HEK293 (cell line): ENCODE measurements around the gene UQCRFS1.
A peak's percentile ranks its signal among the peaks of the same experiment; 100 is the strongest.

Experiments
- CTCF ChIA-PET: fragments of 350-600 bp; formaldehyde crosslinking; extraction: SDS; loops from one replicate; lab custom pipeline; 2021; ENCODE audit warnings: antibody characterized with exemption; lab: Yijun Ruan, JAX
- POLR2A ChIA-PET: fragments of 300-600 bp; formaldehyde crosslinking; extraction: SDS; loops from one replicate; lab custom pipeline; 2020; ENCODE audit warnings: antibody characterized with exemption, inconsistent platforms; lab: Yijun Ruan, JAX
- H3K27ac ChIP-seq: fragments of 200-500 bp; sonication (Bioruptor generic); 2 replicates; pipeline ENCODE4 v1.5.1; 2014; ENCODE audit warnings: low read depth, low read length, control low read depth, inconsistent platforms; ENCODE audit errors: extremely low read depth
- H3K36me3 ChIP-seq, 2 experiments: fragments of 200-500 bp in 1 of 2; sonication (Bioruptor generic) in 1 of 2; 1 replicate in 1 of 2; 2 replicates in 1 of 2; pipeline ENCODE4 v1.5.1; 2014 to 2017; ENCODE audit warnings: inconsistent platforms in 2 of 2, low read length in 2 of 2; ENCODE audit not compliant: control insufficient read depth in 2 of 2, insufficient read depth in 1 of 2
- H3K4me1 ChIP-seq: fragments of 200-500 bp; sonication (Bioruptor generic); 2 replicates; pipeline ENCODE4 v1.5.1; 2014; ENCODE audit warnings: mild to moderate bottlenecking, low read length, inconsistent platforms; ENCODE audit not compliant: control insufficient read depth, insufficient read depth
- H3K4me3 ChIP-seq: 2 replicates; pipeline ENCODE4 v1.5.1; 2011; ENCODE audit warnings: low read depth, mild to moderate bottlenecking, control low read depth, low read length, moderate library complexity
- H3K9me3 ChIP-seq: fragments of 200-500 bp; sonication (Bioruptor generic); 2 replicates; pipeline ENCODE4 v1.5.1; 2014; ENCODE audit warnings: low read depth, low read length, inconsistent platforms; ENCODE audit not compliant: control insufficient read depth, insufficient read depth
- ATF2 ChIP-seq: fragments of 450-650 bp; formaldehyde crosslinking; IDR thresholded peaks from 2 replicates; pipeline ENCODE4 v1.5.1; 2016; ENCODE audit warnings: missing biosample characterization, missing genetic modification characterization, low read depth
- CTCF ChIP-seq: fragments of 450-650 bp; formaldehyde crosslinking; IDR thresholded peaks from 2 replicates; pipeline ENCODE4 v1.5.1; 2016; ENCODE audit warnings: missing biosample characterization, missing genetic modification characterization
- GFI1B ChIP-seq: fragments of 450-650 bp; formaldehyde crosslinking; IDR thresholded peaks from 2 replicates; pipeline ENCODE4 v1.5.1; 2016; ENCODE audit warnings: missing biosample characterization, missing genetic modification characterization
- GLI4 ChIP-seq: fragments of 450-650 bp; formaldehyde crosslinking; IDR thresholded peaks from 2 replicates; pipeline ENCODE4 v1.5.1; 2016; ENCODE audit warnings: missing biosample characterization, missing genetic modification characterization
- HOXA7 ChIP-seq: sonication (generic); formaldehyde crosslinking; IDR thresholded peaks from 2 replicates; pipeline ENCODE4 v1.8.1; 2022; ENCODE audit warnings: missing genetic modification reagents, borderline replicate concordance
- IKZF3 ChIP-seq: fragments of 450-650 bp; IDR thresholded peaks from 2 replicates; pipeline ENCODE4 v1.5.0; 2018; ENCODE audit warnings: missing biosample characterization, mild to moderate bottlenecking, missing genetic modification characterization, moderate library complexity
- REST ChIP-seq: fragments of 450-650 bp; formaldehyde crosslinking; IDR thresholded peaks from 2 replicates; pipeline ENCODE4 v1.5.1; 2016; ENCODE audit warnings: missing biosample characterization, missing genetic modification characterization
- SCRT2 ChIP-seq: fragments of 450-650 bp; formaldehyde crosslinking; IDR thresholded peaks from 2 replicates; pipeline ENCODE4 v1.5.1; 2016; ENCODE audit warnings: missing biosample characterization, missing genetic modification characterization
- ZNF274 ChIP-seq, 2 experiments: fragments of 200-500 bp in 1 of 2; fragments of 450-650 bp in 1 of 2; sonication (Bioruptor generic) in 1 of 2; formaldehyde crosslinking in 1 of 2; IDR thresholded peaks; 2 replicates each; pipeline versions ENCODE4 v1.5.1 to v1.6.1; 2014 to 2016; ENCODE audit warnings: borderline replicate concordance in 1 of 2, inconsistent platforms in 1 of 2, low read length in 1 of 2, missing biosample characterization in 1 of 2, missing genetic modification characterization in 1 of 2
- ZNF37A ChIP-seq: fragments of 450-650 bp; IDR thresholded peaks from 2 replicates; pipeline ENCODE4 v1.5.1; 2018; ENCODE audit warnings: missing biosample characterization, missing genetic modification characterization
- ZNF518A ChIP-seq: fragments of 450-650 bp; formaldehyde crosslinking; conservative IDR thresholded peaks from 2 replicates; pipeline ENCODE4 v1.5.1; 2016; ENCODE audit warnings: low read depth, missing biosample characterization, missing genetic modification characterization
- ZNF645 ChIP-seq: fragments of 450-650 bp; formaldehyde crosslinking; IDR thresholded peaks from 2 replicates; pipeline ENCODE4; 2016; ENCODE audit warnings: missing biosample characterization, missing genetic modification characterization
- ZNF654 ChIP-seq: fragments of 450-650 bp; formaldehyde crosslinking; IDR thresholded peaks from 2 replicates; pipeline ENCODE4 v1.5.1; 2016; ENCODE audit warnings: low read depth, missing biosample characterization, missing genetic modification characterization
- ZNF664 ChIP-seq: fragments of 450-650 bp; formaldehyde crosslinking; IDR thresholded peaks from 2 replicates; pipeline ENCODE4 v1.5.1; 2016; ENCODE audit warnings: missing biosample characterization, missing genetic modification characterization
- ZNF707 ChIP-seq: fragments of 450-650 bp; formaldehyde crosslinking; IDR thresholded peaks from 2 replicates; pipeline ENCODE4 v1.5.1; 2016; ENCODE audit warnings: missing biosample characterization, missing genetic modification characterization

UQCRFS1 gene

GRCh38 chr19:29212648-29213573 lies at the start of gene UQCRFS1 (continued):
- TF ChIP-seq ZNF707 = no peak
- TF ChIP-seq ZNF645 (tag by site-specific recombination) = no peak
- TF ChIP-seq GLI4 (tag by site-specific recombination) = no peak
- TF ChIP-seq GFI1B (tag by site-specific recombination) = no peak
- no peak for TF ChIP-seq IKZF3 (tag by site-specific recombination)

- H3K4me3 ChIP-seq = no peak overlapping the region
- H3K9me3 ChIP-seq = peaks cover 2% of the 10 kb centered on the region; the same call in 1 of the 2 replicates
- H3K36me3 ChIP-seq = no peaks in the 10 kb centered on the region
- no peak overlapping the region for H3K27ac ChIP-seq
- TF ChIP-seq HOXA7 (CRISPR knock-in tag) (no peak), ZNF664 (peak; percentile 63; the same call in 1 of the 2 replicates), ATF2 (tag by site-specific recombination) (peak; percentile 90), ZNF37A (tag by site-specific recombination) (no peak)
- ChIA-PET POLR2A (no interaction called here), CTCF (interaction anchor here (0.6 to 6.6 kb wide), 15 partner anchors 9 to 1289 kb away, joined by 3 to 60 read pairs (median 6); no protein-coding TSS in a partner anchor)
- H3K4me1 ChIP-seq = no peaks in the 10 kb centered on the region
Observed at GRCh38 chr19:29262085-29262484, 49.1 kb upstream of the UQCRFS1 start.

- Histone ChIP-seq H3K36me3 (no peaks in the 10 kb centered on the region), H3K9me3 (peaks cover 2% of the 10 kb centered on the region; the same call in 1 of the 2 replicates), H3K4me1 (no peaks in the 10 kb centered on the region), H3K4me3 (no peak overlapping the region), H3K27ac (no peak overlapping the region)
- POLR2A ChIA-PET = no interaction called here
- CTCF ChIA-PET = interaction anchor here (0.5 to 6.6 kb wide), 41 partner anchors 8 to 836 kb away, joined by 3 to 60 read pairs (median 4); no protein-coding TSS in a partner anchor
- TF ChIP-seq SCRT2 (tag by site-specific recombination) = 0 out of 2 replicates have a peak, but pooled peaks have one; percentile 14
- TF ChIP-seq CTCF (tag by site-specific recombination) = peak; percentile 45; the same call in 1 of the 2 replicates
- no peak for TF ChIP-seq ZNF518A
- no peak for TF ChIP-seq REST (tag by site-specific recombination)
- TF ChIP-seq ZNF274 (IDR thresholded peaks at IDR 0.05; ENCODE audit: low read length) = no peak
- TF ChIP-seq ZNF274 (tag by site-specific recombination; IDR thresholded peaks at IDR 0.05; ENCODE audit: borderline replicate concordance) = peak; percentile 20; the same call in 1 of the 2 replicates
- TF ChIP-seq ZNF654 (tag by site-specific recombination) = peak; percentile 70
Observed at GRCh38 chr19:29260477-29261317, 47.7 kb upstream of the UQCRFS1 start.
